NCI-H1436 treated with DMSO at 0.1 percent for 48 hours (cell line): Measurements from ENCODE around the gene PRXL2A.

ENCODE experiments used
- DNase-seq: peaks from one replicate; lab custom pipeline; 2025; lab: John Stamatoyannopoulos, UW

Gene PRXL2A

DNA sequence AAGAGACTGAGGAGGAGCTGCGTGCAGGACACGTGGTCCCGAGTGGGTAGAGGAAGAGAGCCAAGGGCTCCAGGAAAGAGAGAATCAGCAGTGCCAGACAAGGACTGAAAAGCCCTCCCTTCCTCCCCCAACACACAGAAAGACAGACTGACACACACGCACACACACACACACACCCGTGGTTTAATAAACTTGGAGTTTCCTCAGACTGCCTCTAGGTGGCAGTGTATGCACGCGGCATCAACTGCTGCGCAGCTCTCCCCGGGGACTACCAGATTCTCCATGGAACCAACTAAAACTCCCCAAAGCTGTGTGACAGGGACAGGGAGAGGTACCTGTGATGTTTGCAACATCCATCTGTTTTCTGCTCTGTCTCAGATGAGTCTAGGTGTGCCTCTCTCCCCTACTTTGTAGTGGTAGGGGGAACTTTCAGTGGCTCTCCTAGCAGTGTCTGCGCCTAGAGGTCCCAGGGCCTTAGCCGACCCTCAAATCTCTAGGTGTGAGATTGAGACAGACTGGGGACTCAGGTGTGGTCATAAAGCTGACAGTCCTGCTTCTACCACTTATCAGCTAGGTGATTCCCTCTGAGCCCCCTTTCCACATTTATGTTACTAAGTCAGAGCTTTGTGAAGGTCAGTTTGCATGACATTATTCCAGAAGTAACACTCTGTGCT lies 36.4 kb downstream of the PRXL2A start:
- DNase-seq, result peak; percentile 11

DNA sequence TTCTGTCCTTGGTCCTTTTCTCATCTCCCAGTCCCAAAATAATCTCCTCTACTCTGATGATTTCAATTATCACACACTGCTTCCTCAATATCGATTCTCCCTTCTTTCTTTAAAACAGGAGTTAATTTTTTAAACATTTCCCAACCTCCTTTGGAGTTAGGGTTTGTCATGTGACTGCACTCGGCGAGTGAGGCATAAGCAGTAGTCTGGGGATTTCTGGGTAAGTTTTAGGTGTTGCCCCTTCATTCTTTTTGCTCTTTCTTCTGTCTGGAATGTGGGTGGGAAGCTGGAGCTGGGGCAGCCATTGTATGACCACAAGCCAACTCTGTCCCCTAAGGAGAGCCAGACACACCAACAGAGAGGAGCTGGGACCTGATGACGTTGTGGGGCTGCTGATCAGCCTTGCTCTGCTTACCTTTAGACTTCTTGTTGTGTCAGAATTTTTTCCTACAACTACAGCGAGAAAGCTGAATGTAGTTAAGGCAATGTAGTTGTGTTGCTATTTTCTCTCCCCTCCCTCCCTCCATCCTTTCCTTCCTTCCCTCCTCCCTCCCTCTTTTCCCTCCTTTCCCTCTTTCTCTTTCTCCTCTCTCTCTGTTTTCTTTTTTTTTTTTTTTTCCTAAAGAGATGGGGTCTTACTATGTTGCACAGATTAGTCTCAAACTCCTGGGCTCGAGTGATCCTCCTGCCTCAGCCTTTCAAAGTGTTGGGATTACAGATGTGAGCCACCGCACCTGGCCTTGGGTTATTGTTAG lies 39.3 kb downstream of the PRXL2A start:
- DNase-seq, result no peak

DNA sequence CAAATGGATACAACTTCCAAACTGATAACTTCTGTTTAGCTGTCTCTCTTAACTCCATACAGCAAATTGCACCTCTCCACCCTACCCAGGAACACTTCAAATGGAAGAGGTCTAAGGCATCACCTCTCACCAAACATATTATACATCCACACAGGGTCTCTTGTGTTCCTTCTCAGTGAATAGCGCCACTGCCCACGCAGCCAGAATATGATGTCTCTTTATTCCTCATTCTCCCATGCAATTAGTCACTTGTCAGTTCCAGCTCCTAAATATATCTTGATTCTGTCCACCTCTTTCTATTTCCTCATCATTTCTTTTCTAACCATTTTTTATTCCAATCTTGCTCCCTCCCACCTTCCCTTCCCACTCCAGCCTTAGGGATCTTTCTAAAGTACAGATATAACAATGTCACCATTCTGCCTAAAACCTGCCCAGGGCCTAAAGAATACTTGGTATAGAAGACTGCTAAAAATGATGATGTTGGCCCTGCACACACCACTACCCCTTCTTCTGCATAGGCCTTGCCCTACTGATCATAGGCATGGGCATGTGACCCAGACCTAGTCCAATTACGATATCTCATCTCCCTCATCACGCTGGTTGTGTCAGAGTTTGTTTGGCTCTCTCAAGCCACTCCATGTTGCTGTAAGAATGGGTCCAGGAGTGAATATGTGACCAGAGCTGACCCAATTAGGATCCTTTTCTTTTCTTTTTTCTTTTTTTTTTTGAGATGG lies 40.0 kb downstream of the PRXL2A start:
- DNase-seq, result no peak

DNA sequence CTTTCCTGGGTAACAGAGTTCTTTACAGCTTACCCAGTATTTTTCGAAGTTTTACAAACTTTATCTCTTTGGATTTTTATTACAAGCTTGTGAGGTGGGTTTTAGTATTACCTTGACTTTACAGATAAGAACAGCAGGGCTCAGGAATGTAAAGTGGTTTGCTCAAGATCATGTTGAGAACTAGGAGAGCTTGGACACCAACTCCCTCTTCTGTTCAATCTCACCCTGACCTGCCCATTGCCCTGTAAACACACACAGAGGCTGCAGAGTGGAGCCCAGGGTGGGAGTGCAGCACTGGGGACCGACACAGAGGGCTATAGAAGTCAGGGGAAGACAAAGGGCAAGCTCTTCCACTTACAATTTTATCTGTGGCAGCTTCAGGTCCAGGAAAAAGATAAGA lies 41.2 kb downstream of the PRXL2A start:
- DNase-seq, result no peak

DNA sequence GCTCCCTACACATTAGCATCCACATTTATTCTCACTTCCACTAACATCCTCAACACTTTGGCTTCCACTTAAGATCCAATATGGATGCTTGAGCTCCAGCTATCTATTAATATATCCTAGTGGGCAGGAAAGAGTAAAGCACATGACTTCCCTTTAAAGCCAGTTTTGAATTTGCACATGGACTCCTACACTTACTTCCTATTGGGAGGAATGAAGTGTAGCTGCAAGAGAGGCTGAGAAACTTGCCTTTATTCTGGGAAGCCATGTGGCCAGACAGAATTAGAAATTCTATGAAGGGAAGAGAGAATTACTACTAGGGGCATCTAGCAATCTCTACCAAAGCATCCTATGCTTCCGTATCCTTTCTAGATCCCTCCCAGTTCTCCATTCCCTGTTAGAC lies 42.8 kb downstream of the PRXL2A start:
- DNase-seq, result no peak

DNA sequence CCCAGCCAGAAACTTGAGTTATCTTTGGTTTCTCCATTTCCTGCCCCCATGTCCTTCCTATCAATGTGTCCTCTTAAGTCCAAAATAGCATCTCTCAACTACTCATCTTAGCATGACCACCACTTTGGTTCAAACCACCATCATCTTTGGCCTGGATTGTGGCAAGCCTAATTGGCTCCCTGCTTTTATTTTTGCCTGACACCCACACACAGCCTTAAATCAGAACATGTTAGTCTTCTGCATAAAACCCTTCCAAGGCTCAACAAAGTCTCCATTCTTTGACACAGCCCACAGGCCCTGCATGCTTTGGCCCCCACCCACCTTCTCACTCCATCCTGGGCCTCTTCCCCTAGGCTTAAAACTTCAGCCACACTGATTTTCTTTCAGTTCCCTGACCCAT lies 43.7 kb downstream of the PRXL2A start:
- no peak for DNase-seq

DNA sequence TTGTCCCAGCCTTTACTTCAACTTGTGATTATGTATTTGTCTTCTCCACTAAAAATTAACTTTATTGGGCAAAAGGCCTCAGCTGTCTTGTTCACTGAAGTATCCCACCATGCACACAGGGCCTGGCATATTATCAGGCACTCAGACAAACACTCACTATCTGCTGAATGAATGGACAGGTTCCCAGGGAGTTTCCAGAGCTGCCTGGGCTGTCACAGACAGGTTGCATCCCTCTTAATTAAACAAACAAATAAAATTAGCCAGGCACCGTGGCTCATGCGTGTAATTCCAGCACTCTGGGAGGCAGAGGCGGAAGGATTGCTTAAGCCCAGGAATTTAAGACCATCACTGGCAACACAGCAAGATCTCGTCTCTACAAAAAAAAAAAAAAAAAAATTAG lies 44.3 kb downstream of the PRXL2A start:
- DNase-seq, result no peak

DNA sequence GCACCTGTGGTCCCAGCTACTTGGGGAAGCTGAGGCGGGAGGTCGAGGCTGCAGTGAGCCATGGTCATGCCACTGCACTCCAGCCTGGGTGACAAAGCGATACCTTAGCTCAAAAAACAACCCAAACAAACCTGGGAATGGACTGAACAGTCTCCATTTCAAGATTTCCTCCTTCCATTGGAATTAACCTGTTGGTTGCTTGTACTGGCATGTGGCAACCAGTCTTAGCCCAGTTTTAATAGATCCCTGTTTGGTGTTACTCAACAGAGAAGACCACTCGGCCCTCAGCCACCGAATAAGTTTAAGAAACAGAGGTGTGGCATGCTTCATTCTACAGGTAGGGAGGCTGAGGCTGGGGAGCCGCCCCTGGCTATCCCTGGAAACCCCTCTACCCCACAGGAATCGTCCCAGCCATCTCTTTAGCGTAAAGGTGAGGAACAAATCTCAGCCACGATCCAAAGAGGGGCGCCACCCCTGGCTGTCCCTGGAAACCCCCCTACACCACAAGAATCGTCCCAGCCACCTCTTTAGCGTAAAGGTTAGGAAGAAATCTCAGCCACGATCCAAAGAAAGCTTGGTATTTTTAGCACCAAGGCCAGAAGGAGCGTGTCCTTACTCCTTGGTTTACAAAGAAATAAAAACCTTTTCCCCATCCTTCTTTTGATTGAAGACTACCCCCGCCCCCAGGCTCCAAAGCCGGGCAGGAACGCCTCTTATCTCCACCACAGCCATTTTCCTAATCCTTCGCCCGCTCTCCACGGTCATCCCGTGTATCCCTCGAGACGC lies 44.9 kb downstream of the PRXL2A start:
- DNase-seq, result no peak

DNA sequence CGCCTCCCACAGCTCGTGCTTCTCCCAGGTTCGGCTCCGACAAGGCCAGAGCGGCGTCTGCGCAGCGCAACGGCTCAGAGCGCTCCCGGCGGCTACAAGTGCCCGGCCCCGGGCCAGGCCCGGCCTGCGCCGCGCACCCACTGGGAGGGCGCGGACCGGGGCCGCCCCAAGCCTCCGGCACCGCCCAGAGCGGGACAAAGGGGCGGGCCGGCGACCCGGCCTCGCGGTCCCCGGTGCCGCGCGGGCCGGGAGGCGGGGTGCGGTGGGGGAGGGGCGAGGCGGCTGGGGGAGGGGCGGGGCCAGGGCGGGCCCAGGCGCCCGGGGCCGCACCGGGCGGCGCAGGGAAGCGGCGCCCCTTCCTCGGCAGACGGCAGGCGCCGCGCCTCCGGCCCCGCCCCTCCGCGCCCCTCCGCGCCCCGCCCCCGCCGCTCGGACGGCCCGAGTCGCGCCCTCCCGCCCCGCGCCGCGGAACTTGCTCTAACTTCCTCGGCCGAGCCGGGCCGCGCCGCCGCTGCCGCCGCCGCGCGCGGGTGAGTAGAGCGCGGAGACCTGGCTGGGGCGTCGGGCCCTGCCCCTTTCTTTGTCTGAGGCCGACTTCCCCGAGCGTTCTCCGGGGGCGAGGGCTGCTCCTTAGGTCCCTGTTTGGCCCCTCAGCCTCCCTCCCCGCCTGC lies 45.6 kb downstream of the PRXL2A start, which contains the start of gene TSPAN14:
Gene TSPAN14 (plus strand): TSS at position 469 of the 671 bp plus-strand sequence. CDS start 34,924 bp downstream, outside the sequence.
- DNase-seq, result no peak

DNA sequence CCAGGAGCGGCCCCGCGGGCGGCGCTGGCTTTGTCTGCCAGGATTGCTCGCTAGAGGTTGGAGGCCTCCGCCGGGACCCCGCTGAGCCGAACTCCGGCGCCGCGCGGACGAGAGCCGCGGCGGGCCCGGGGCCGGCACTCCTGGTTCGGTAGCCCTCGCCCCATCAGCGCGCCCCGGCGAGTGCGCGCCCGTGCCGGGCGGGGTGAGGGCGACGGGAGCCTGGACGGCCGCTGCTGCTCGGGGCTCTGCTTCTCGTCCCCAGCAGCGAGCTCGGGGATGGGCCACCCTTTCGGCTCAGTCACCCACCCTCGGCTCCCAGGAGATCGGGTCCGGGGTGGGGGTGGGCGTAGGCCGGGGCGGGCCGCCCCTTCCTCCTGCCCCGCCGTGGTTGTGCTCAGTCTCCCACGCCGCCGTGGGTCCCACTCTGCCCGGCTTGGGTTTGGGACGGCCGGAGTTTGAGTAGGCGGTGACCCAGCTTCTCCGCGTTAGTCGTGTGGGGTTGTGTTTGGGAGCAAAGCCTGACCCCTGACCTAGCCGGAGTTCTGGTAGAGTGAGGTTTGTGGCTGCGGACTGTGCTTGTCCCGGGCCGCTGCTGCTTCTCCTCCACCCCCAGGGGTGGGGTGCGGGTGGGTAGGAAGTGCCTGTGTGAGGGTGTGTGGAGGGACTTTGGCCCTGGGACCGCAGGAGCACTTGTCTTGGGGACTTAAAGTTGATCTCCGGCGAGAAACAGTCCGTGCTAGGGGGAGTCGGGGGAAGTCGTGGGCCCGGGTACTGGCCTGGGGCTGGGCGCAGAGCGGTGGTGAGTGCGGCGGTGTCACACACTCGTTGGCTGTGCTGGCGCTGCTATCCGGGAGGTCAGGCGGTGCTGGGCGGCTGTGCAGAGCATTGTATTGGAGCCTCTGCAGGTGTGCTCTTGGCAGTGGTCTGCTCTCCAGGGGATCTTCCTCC lies 46.4 kb downstream of the PRXL2A start:
- no peak for DNase-seq

DNA sequence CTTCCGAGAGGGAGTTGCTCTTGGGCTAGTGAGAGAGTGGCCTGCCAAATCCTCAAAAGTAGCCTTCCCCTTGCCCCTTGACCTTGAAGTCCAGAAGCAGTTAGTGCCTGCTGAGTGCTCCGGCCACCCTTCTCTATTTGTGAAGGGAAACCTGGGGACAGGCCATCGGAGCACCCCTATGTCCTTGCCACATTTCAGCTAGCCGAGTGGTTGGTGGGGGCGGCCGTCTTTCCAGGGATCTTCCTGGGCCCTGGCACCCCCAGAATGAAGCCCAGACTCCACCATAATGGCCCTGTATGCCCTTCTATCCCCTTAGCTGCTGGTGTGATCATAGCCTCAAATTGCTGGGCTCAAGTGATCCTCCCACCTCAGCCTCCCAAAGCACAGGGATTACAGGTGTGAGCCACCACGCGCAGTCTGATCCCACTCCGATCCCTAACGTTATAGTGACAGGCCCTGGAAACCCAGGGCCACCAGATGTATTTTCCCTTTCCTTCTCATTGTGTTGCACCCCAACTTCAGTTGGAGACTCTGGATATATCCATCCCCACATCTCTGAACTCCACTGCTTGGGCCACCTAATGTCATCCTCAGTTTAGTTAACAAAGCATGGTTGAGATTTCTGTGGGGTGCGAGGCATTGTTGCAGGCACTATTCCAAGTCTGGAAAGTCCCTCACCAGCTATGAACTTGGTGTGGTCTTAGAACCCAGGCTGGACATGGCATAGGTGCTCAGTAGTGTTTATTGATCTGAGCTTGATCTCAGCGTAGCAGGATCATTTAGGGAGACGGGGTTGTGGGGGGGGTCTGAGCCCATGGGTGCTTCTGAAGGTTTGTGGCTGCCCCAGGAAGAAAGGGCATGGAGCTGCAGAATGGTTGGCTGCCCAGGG lies 47.4 kb downstream of the PRXL2A start:
- DNase-seq, result no peak

DNA sequence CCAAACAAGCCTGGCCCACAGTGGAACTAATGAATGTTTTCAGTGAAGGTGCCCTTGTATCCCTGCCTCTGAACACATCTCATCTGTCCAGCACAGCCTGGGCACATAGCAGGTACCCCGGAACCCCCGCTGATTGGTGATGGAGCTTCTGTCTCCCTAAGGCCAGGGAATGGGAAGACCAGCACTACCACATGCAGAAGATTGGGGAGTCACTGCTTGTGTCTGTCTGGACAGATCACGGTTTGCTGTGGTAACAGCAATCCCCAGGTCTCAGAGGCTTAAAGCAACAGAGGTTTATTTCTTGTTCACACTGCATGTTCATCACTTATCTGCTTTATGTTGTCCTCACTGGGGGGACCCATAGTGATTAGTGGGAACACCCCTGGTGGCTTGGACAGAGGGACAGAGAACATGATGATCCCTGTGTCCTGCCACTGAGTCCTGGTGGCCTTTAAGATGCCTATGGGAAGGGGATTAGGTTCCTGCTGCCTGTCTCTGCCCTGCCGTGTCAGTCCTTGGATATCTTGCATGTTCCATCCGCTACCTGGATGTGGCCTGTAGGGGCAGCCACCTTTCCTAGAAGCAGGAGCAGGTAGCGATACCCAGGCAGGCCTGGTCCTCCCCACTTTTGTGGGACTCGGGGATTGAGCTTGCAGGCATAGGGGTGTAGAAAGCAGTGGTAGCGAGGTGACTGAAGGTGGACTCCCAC lies 49.4 kb downstream of the PRXL2A start:
- no peak for DNase-seq

DNA sequence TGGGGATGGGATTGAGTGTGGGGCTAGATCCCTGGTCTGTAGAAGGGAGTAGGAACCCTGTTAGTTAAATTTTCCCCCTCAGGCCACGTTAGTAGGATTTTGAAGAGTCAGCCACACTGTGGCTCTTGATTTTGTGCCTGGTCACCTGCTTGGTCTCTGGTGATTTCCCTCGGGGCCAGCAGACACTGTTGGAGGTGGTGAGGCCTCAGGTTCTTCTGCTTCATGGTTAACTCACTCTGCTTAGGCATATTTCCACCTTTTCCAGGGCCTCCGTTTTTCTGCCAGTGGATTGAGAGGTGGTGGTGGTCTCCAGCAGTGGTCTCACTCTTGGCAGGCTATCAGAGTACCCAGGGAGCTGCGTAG lies 49.9 kb downstream of the PRXL2A start:
- no peak for DNase-seq

DNA sequence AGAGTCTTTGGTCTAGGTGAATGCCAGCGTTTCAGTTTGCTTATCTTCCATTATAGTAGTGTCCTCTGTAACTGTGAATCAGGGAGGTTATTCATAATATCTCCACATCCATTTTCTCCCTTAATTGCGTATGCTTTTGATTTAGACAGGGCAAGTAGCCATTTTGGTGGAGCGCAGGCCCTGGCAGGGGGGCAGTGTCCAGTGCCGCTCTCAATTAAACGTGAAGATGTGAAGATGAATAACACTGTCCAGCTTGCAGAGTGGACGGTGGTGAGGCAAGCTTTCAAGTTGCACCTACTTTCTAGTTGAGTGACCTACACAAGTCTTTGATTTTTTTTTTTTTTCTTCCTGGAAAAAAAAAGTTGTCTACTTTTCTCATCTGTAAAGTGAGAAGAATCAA lies 50.3 kb downstream of the PRXL2A start:
- no peak for DNase-seq

DNA sequence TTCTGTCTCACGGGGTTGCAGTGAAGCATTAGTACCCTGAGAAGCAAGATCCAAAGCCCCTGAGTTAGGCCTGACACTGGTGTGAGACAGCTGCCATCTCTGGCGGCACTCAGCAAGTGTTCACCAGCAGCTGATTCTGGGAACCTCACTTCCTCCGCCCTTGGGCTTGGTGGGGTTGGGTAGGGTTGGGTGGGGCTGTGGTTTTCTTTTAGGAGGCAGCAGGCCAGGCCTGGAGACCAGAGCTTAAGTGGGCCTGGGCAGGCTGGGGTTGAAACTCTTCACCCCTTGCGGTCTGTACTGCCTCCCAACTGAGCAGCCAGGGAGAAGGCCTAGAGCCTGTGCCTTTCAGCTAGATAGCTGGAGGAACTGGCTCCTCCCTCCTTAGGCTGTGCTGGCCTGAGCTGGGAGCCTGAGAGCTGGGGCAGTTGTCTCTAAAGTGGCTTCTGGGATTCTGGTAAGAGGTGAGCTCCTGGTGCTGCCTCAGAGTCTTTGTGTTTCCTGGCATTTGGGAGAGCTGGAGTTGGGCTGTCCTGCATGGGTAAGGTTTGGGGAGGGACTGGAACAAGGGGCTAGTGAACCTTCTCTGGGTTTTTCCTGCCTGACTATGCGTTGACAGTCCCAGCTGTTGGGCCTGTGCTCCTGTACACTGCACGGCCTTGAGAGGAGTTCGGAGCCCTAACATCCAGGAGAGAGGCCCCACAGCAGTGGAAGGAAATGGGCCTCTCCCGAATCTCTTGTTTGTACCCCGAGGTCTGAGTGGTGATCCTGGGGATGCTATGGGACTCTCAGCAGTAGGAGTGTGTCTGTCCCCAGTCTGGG lies 50.9 kb downstream of the PRXL2A start:
- DNase-seq, result no peak

DNA sequence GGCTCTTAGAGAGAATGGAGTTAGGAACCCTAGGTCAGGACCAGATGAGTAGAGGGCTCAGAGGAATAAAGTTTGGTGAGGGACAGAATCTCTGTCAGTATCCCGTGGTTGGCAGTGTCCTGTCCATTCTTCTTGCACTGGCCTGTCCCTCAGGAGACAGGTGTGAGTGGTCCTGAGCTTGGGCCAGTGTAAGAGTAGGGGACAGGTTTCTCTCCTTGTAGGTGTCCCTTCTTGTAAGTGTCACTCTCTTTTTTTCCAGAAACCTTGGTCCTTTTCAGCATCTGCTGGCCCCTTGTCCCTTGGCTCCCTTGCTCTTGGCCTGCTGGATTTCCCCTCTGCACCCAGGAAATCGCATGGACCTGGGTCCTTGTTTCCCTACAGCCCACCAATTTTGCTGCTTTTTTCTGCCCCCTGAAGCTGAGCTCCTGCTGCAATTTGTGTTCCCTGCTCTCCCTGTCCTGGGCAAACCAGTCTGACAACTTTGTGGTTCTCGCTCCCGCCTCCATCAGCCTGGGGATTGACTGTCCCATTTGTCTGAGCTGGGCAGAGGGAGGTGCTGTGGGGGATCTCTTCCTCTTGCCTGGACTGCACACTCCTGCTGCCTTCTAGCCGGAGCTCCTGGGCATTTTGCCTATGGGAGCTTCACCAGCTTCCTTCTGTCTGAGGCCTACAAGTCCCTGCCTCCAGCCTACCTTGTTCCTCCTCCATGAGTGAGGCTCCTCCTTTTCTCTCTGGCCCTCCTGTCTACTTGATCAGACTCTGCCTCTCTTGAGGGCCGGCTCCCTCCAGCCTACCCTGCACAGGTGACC lies 52.3 kb downstream of the PRXL2A start:
- DNase-seq, result peak; percentile 8
